ENCODE measurements around the gene TPCN2.

GRCh38 chr11:69062873-69063651 is 14.3 kb downstream of the TPCN2 start:
- no peak for TF ChIP-seq GMEB1 (CRISPR knock-in tag; IDR thresholded peaks at IDR 0.05)
- TF ChIP-seq HNRNPUL1 (IDR thresholded peaks at IDR 0.05; ENCODE audit: low read length) = no peak
- TF ChIP-seq, protein P1, sequence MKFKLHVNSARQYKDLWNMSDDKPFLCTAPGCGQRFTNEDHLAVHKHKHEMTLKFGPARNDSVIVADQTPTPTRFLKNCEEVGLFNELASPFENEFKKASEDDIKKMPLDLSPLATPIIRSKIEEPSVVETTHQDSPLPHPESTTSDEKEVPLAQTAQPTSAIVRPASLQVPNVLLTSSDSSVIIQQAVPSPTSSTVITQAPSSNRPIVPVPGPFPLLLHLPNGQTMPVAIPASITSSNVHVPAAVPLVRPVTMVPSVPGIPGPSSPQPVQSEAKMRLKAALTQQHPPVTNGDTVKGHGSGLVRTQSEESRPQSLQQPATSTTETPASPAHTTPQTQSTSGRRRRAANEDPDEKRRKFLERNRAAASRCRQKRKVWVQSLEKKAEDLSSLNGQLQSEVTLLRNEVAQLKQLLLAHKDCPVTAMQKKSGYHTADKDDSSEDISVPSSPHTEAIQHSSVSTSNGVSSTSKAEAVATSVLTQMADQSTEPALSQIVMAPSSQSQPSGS (CRISPR knock-in tag; IDR thresholded peaks at IDR 0.05) = no peak
- TF ChIP-seq, protein P2, sequence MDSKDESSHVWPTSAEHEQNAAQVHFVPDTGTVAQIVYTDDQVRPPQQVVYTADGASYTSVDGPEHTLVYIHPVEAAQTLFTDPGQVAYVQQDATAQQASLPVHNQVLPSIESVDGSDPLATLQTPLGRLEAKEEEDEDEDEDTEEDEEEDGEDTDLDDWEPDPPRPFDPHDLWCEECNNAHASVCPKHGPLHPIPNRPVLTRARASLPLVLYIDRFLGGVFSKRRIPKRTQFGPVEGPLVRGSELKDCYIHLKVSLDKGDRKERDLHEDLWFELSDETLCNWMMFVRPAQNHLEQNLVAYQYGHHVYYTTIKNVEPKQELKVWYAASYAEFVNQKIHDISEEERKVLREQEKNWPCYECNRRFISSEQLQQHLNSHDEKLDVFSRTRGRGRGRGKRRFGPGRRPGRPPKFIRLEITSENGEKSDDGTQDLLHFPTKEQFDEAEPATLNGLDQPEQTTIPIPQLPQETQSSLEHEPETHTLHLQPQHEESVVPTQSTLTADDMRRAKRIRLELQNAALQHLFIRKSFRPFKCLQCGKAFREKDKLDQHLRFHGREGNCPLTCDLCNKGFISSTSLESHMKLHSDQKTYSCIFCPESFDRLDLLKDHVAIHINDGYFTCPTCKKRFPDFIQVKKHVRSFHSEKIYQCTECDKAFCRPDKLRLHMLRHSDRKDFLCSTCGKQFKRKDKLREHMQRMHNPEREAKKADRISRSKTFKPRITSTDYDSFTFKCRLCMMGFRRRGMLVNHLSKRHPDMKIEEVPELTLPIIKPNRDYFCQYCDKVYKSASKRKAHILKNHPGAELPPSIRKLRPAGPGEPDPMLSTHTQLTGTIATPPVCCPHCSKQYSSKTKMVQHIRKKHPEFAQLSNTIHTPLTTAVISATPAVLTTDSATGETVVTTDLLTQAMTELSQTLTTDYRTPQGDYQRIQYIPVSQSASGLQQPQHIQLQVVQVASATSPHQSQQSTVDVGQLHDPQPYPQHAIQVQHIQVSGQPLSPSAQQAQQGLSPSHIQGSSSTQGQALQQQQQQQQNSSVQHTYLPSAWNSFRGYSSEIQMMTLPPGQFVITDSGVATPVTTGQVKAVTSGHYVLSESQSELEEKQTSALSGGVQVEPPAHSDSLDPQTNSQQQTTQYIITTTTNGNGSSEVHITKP (IDR thresholded peaks at IDR 0.05; ENCODE audit: partially characterized antibody) = no peak
- TF ChIP-seq, protein P3, sequence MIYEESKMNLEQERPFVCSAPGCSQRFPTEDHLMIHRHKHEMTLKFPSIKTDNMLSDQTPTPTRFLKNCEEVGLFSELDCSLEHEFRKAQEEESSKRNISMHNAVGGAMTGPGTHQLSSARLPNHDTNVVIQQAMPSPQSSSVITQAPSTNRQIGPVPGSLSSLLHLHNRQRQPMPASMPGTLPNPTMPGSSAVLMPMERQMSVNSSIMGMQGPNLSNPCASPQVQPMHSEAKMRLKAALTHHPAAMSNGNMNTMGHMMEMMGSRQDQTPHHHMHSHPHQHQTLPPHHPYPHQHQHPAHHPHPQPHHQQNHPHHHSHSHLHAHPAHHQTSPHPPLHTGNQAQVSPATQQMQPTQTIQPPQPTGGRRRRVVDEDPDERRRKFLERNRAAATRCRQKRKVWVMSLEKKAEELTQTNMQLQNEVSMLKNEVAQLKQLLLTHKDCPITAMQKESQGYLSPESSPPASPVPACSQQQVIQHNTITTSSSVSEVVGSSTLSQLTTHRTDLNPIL (CRISPR knock-in tag; IDR thresholded peaks at IDR 0.05) = no peak
- TF ChIP-seq, protein P4, sequence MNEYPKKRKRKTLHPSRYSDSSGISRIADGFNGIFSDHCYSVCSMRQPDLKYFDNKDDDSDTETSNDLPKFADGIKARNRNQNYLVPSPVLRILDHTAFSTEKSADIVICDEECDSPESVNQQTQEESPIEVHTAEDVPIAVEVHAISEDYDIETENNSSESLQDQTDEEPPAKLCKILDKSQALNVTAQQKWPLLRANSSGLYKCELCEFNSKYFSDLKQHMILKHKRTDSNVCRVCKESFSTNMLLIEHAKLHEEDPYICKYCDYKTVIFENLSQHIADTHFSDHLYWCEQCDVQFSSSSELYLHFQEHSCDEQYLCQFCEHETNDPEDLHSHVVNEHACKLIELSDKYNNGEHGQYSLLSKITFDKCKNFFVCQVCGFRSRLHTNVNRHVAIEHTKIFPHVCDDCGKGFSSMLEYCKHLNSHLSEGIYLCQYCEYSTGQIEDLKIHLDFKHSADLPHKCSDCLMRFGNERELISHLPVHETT (CRISPR knock-in tag; conservative IDR thresholded peaks at IDR 0.05 in 1 of 2, IDR thresholded peaks at IDR 0.05 in 1 of 2) = no peak

Measured in K562 (cell line).